GM06990 (cell line): ENCODE data around the gene HPCAL1.

Experiments used
- DNase-seq: peaks from one replicate; pipeline ENCODE4 v3.0.0-alpha.2; 2011; ENCODE audit not compliant: insufficient read length; ENCODE audit errors: extremely low read depth
- H3K27me3 ChIP-seq: replicated peaks from 2 replicates; pipeline ENCODE4 v1.6.0; 2011; ENCODE audit warnings: low read length; ENCODE audit not compliant: control insufficient read depth, insufficient read depth
- H3K36me3 ChIP-seq: 2 replicates; pipeline ENCODE4 v1.5.1; 2011; ENCODE audit warnings: low read length; ENCODE audit not compliant: control insufficient read depth, insufficient read depth
- H3K4me3 ChIP-seq: replicated peaks from 2 replicates; pipeline ENCODE4 v1.5.1; 2011; ENCODE audit warnings: low read depth, mild to moderate bottlenecking, control low read depth, low read length
- TF ChIP-seq, protein P1 (sequence below): IDR thresholded peaks from 2 replicates; pipeline ENCODE4 v1.5.1; 2011; ENCODE audit warnings: low read length, control low read depth, mild to moderate bottlenecking, inconsistent platforms; ENCODE audit not compliant: insufficient read depth, poor library complexity, severe bottlenecking

Gene HPCAL1

GRCh38 chr2:10471046-10471571, 168.4 kb downstream of the HPCAL1 start:
- Histone ChIP-seq H3K36me3 (no peaks in the 10 kb centered on the region), H3K27me3 (no peaks in the 10 kb centered on the region; the same call in 1 of the 2 replicates), H3K4me3 (no peak overlapping the region)
- DNase-seq = no peak
- TF ChIP-seq, protein P1, sequence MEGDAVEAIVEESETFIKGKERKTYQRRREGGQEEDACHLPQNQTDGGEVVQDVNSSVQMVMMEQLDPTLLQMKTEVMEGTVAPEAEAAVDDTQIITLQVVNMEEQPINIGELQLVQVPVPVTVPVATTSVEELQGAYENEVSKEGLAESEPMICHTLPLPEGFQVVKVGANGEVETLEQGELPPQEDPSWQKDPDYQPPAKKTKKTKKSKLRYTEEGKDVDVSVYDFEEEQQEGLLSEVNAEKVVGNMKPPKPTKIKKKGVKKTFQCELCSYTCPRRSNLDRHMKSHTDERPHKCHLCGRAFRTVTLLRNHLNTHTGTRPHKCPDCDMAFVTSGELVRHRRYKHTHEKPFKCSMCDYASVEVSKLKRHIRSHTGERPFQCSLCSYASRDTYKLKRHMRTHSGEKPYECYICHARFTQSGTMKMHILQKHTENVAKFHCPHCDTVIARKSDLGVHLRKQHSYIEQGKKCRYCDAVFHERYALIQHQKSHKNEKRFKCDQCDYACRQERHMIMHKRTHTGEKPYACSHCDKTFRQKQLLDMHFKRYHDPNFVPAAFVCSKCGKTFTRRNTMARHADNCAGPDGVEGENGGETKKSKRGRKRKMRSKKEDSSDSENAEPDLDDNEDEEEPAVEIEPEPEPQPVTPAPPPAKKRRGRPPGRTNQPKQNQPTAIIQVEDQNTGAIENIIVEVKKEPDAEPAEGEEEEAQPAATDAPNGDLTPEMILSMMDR = no peak

DNA sequence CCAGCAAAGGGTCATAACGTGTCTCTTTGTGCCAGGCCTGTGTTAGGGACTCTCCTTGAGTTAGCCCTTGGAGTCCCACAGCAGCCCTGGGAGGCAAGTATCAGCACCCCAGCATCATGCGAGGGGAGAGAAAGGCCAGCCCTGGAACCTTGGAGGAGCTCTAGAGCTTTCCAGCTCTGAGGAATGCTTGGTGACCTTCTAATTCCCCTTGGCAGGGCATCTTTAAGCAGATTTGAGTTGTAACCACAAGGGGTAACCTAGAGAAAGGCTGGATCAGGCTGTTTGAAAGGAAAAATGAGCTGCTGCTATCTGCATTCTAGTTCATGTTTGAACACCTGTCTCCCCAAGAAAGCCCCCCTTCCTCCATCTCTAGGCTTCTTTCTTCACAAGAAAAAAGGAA, 169.3 kb downstream of the HPCAL1 start:
- Histone ChIP-seq H3K36me3 (no peaks in the 10 kb centered on the region), H3K27me3 (no peaks in the 10 kb centered on the region; the same call in 1 of the 2 replicates), H3K4me3 (no peak overlapping the region)
- TF ChIP-seq, protein P1 = no peak
- no peak for DNase-seq

DNA sequence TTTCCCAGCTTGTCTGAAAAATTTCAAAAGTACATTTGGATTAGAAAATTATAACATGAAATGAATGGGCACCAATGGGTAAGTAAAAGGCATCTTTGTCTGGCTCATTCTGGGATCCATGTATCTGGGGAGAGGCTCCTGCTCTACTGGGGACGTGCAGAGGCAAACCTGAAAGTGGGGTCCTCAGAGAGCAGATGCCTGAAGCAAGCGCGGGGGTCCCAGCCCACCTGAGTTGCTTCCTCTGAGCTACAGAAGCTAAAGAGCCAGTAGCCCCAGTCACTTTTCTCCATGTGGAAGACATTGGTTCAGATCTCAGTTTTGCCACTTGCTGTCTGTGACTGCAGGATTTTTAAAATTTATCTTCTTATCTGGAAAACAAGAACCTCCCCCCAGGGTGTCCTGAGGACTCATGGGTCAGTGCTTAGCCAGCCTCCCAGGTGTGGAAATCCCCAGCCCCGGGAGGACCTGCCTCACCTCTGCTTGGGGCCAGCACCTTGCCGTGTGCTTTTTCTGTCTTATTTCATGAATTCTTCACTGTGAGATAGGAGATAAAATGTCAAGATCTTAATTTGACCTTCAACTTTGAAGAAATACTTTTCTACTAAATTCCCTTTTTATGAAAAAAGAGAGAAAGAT, 170.5 kb downstream of the HPCAL1 start:
- Histone ChIP-seq H3K27me3 (no peaks in the 10 kb centered on the region; the same call in 1 of the 2 replicates), H3K36me3 (no peaks in the 10 kb centered on the region), H3K4me3 (no peak overlapping the region)
- no peak for DNase-seq
- TF ChIP-seq, protein P1 = no peak

DNA sequence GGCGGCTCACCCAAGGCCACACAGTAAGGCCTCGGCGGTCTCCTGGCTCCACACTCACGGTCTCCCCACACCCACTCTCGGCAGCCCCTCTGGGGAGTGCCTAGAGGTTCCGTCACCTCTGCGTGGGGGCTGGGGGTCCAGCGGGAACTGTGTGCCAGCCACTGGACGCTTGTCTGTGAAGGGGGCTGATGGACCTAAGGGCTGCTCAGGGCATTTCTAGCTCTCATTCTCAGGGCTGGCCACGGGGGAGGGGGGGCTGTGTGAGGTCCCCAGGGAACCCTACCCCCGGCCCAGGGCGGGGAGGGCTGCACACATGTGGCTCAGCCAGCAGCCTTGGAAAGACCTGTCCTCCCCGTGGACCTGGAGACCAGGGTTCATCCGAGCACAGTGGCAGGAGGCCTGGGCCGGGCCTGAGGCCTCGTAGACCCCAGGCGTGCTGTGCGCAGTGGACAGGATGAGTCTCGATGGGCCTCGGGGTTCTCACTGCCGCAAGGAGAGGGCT, 172.6 kb downstream of the HPCAL1 start:
- no peaks in the 10 kb centered on the region for H3K36me3 ChIP-seq
- no peak for DNase-seq
- H3K27me3 ChIP-seq = no peaks in the 10 kb centered on the region; the same call in 1 of the 2 replicates
- no peak overlapping the region for H3K4me3 ChIP-seq
- TF ChIP-seq, protein P1 = no peak

- Histone ChIP-seq H3K27me3 (no peaks in the 10 kb centered on the region; the same call in 1 of the 2 replicates), H3K4me3 (no peak overlapping the region)
- TF ChIP-seq, protein P1 = no peak
Observed at GRCh38 chr2:10475811-10476660, 173.3 kb downstream of the HPCAL1 start.

More at GRCh38 chr2:10475811-10476660, 173.3 kb downstream of the HPCAL1 start:
- no peaks in the 10 kb centered on the region for H3K36me3 ChIP-seq
- DNase-seq = no peak
